Lung (tissue), 12 donors: ENCODE results near the gene LRRC57. TPM values are rescaled to one million over a fixed set of nuclear protein-coding genes. Genes with fewer than 3 reads are reported as not detected.

Experiments used
- ATAC-seq: fragments of 200-7000 bp; cut with Tn5 transposase; one replicate; pipeline ENCODE4 v1.9.1; 2020; ENCODE audit warnings: moderate number of reproducible peaks; ENCODE audit not compliant: insufficient read depth, low FRiP score
- DNase-seq, 3 donors: peaks; one replicate each; pipeline ENCODE4 v3.0.0-alpha.2; 2013 to 2017
- H3K27ac ChIP-seq, 2 donors: one replicate each; pipeline ENCODE4 v1.5.1; 2013; ENCODE audit warnings: mild to moderate bottlenecking in 2 of 2, moderate library complexity in 2 of 2, control low read depth in 1 of 2, inconsistent platforms in 1 of 2, low read depth in 1 of 2, low read length in 1 of 2
- H3K27me3 ChIP-seq, 3 donors: one replicate each; pipeline ENCODE4 v1.5.1; 2013; ENCODE audit warnings: low read length in 2 of 3; ENCODE audit not compliant: control insufficient read depth in 3 of 3, insufficient read depth in 3 of 3
- H3K36me3 ChIP-seq, 4 donors: one replicate each; pipeline ENCODE4 v1.5.1; 2013; ENCODE audit warnings: low read length in 4 of 4, mild to moderate bottlenecking in 1 of 4, moderate library complexity in 1 of 4; ENCODE audit not compliant: control insufficient read depth in 4 of 4, insufficient read depth in 4 of 4
- H3K4me1 ChIP-seq, 5 donors: one replicate each; pipeline ENCODE4 v1.5.1; 2013; ENCODE audit warnings: low read length in 5 of 5, mild to moderate bottlenecking in 2 of 5, moderate library complexity in 1 of 5; ENCODE audit not compliant: control insufficient read depth in 5 of 5, insufficient read depth in 5 of 5
- H3K4me3 ChIP-seq: one replicate; pipeline ENCODE4 v1.5.1; 2013; ENCODE audit warnings: mild to moderate bottlenecking, control low read depth, moderate library complexity
- H3K9ac ChIP-seq, 2 donors: one replicate each; pipeline ENCODE4 v1.5.1; 2013; ENCODE audit warnings: low read length in 2 of 2, control low read depth in 1 of 2; ENCODE audit not compliant: insufficient read depth in 1 of 2
- H3K9me3 ChIP-seq, 4 donors: one replicate each; pipeline ENCODE4 v1.5.1; 2013; ENCODE audit warnings: low read length in 3 of 4, mild to moderate bottlenecking in 1 of 4, moderate library complexity in 1 of 4; ENCODE audit not compliant: control insufficient read depth in 4 of 4, insufficient read depth in 3 of 4
- WGBS, 2 donors: extraction: QIAGEN DNeasy Blood & Tissue Kit; methylation state at CpG; one replicate each; pipeline ENCODE4 v1.1.7; 2013; 5-methylcytosine and 5-hydroxymethylcytosine counted together
- polyA plus RNA-seq, 2 donors: library from polyadenylated mRNA; stranded (reverse); fragments of 200-250 nt; gene quantifications; one replicate each; pipeline ENCODE4 v1.2.1, GENCODE V29; 2013
- total RNA-seq, 2 donors: library from RNA; depleted of rRNA in 1 of 2; stranded (reverse); fragments of >200 nt in 1 of 2; gene quantifications; one replicate each; pipeline ENCODE4 v1.2.1, GENCODE V29; 2014 to 2021
- TF ChIP-seq, protein P1 (sequence below): IDR thresholded peaks from 2 replicates; pipeline ENCODE4 v1.5.1; 2012; ENCODE audit warnings: mild to moderate bottlenecking; ENCODE audit errors: control extremely low read depth, extremely low read depth
- donor health status: control.
- donor health status: control.
- donor health status: Bipolar disorder and iron deficiency.
- donor health status: healthy.
- donor health status: DM: yes; HTN: yes; CAD: no.

LRRC57 gene
- total and polyA plus RNA-seq, 4 donors, result 6.9 to 31.9 (median 19.1) TPM

DNA sequence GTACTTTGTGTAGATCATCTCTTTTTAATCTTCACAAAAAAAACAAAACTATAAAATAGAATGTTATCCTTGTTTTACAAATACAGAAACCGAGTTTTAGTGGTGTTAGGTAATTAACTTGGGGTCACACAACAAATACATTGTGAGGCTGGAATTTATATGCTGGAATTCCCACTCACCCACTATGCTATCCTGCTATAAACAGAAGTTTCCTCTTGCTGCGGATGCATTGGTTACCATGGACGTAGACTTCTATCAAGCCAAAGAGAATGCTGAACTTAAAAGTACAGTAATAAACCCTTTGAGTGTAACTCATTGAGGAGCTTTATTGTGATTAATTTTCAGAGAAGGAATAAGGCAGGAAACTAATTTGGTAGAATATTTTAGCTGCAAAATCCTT, 44.0 kb downstream of the LRRC57 start:
- ATAC-seq (no peak), DNase-seq (peak in 1 of 3 donors; percentile 14)
- Histone ChIP-seq H3K36me3 (peaks cover 0 to 5% (median 0%) of the 10 kb centered on the region in 4 donors), H3K4me3 (no peak overlapping the region), H3K9ac (no peak overlapping the region), H3K27ac (no peak overlapping the region), H3K9me3 (no peaks in the 10 kb centered on the region), H3K4me1 (peaks cover 0 to 15% (median 6%) of the 10 kb centered on the region in 5 donors), H3K27me3 (no peaks in the 10 kb centered on the region)
- TF ChIP-seq, protein P1, sequence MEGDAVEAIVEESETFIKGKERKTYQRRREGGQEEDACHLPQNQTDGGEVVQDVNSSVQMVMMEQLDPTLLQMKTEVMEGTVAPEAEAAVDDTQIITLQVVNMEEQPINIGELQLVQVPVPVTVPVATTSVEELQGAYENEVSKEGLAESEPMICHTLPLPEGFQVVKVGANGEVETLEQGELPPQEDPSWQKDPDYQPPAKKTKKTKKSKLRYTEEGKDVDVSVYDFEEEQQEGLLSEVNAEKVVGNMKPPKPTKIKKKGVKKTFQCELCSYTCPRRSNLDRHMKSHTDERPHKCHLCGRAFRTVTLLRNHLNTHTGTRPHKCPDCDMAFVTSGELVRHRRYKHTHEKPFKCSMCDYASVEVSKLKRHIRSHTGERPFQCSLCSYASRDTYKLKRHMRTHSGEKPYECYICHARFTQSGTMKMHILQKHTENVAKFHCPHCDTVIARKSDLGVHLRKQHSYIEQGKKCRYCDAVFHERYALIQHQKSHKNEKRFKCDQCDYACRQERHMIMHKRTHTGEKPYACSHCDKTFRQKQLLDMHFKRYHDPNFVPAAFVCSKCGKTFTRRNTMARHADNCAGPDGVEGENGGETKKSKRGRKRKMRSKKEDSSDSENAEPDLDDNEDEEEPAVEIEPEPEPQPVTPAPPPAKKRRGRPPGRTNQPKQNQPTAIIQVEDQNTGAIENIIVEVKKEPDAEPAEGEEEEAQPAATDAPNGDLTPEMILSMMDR, result no peak
- WGBS, 2 donors, result 66 to 82% methylated on average over 3 of the region's 3 CpGs

DNA sequence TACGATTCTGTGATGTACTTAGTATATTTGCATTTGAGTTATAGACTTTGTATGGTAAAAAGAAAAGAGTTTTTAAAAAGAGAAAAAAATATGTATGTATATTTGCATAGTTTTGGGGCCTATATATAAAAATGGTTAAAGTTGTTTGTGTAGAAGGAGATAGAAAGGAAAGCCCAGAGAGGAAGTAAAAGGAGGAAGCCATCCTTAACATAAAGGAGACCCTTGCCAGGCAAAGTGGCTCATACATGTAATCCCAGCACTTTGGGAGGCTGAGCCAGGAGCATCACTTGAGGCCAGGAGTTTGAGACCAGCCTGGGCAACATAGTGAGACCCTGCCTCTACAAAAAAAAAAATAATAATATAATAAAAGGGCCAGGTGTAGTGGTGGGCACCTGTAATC, 44.8 kb downstream of the LRRC57 start:
- TF ChIP-seq, protein P1, result no peak
- Histone ChIP-seq H3K4me3 (no peak overlapping the region), H3K27ac (no peak overlapping the region), H3K9ac (no peak overlapping the region), H3K4me1 (peaks cover 0 to 14% (median 6%) of the 10 kb centered on the region in 5 donors), H3K36me3 (peaks cover 0 to 5% (median 0%) of the 10 kb centered on the region in 4 donors), H3K9me3 (no peaks in the 10 kb centered on the region), H3K27me3 (no peaks in the 10 kb centered on the region)
- 76 to 82% methylated on average over 1 of the region's 1 CpG for WGBS, 2 donors
- DNase-seq (no peak), ATAC-seq (no peak)

- no peak overlapping the region for H3K9ac ChIP-seq
- peaks cover 0 to 5% (median 0%) of the 10 kb centered on the region in 4 donors for H3K36me3 ChIP-seq
- H3K4me3 ChIP-seq, result no peak overlapping the region
- WGBS, 2 donors, result 72 to 77% methylated on average over 4 of the region's 4 CpGs
- H3K27me3 ChIP-seq, result no peaks in the 10 kb centered on the region
- H3K27ac ChIP-seq, result peak overlapping the region in 1 of 2 donors; percentile 31
- ATAC-seq (no peak), DNase-seq (no peak)
- peaks cover 0 to 14% (median 0%) of the 10 kb centered on the region in 5 donors for H3K4me1 ChIP-seq
- TF ChIP-seq, protein P1, result no peak
- no peaks in the 10 kb centered on the region for H3K9me3 ChIP-seq
These were observed 46.1 kb downstream of the LRRC57 start for GRCh38 chr15:42502477-42502876.
